HPDE6-E6E7 (cell line): ENCODE measurements around the gene SH3GL1.
"Not testable (repeated sequence)": the region's sequence is repeated elsewhere in the genome, so short reads cannot be mapped to it uniquely, and the experiment has no call there.

Source experiments
- DNase-seq: peaks from one replicate; pipeline ENCODE4 v3.0.0; 2011; ENCODE audit warnings: missing footprints; ENCODE audit errors: extremely low spot score

The SH3GL1 gene

DNA sequence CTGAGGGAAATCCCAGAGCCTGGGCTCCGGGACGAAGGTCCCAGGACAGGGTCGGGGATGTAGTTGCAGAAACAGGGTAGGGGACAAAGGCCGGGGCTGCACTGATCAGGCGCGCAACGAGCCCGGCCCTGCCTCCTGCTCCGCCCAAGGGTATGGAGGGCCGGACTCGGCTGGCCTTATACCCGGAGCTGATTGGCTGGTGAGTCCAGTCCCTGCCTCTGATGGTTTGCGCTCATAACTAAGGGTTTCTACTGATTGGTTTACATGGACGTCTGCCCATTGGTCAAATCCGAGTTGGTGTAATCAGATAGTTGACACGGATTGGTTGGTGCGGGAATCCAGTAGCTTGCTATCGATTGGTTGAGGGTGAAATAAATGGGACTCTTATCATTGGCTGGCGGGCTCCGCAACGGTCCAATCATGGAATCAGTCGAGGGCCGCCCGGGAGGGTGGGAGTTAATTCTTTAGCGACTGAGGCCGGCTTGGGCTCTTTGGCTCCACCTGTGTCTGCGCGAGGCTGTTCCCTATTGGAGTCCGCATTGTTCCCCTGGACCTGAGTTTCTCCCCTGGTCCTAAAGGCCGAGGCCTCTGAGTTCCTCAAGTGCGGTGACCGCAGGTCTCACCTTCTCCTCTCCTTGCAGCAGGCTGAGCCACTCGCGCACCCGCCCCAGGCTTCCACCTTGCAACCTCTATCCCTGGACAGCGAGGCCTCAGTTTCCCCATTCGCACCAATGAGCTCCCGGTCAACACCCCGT, 57.6 kb downstream of the SH3GL1 start:
- peak; percentile 95 for DNase-seq

DNA sequence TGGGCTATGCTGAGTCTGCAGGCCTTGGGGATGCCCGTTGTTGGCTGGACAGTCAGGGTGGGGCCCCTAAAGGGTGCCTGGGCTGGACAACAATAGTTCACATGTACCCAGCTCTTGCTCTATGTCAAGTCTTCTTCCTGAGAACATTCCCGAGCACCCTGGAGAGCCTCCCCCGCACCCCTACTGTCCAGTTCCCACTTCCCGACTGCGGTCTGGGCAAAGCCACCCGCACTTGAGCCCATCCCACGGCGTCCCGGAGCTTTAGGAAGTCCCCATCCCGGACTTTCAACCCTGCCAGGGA, 58.1 kb downstream of the SH3GL1 start:
- no peak for DNase-seq

DNA sequence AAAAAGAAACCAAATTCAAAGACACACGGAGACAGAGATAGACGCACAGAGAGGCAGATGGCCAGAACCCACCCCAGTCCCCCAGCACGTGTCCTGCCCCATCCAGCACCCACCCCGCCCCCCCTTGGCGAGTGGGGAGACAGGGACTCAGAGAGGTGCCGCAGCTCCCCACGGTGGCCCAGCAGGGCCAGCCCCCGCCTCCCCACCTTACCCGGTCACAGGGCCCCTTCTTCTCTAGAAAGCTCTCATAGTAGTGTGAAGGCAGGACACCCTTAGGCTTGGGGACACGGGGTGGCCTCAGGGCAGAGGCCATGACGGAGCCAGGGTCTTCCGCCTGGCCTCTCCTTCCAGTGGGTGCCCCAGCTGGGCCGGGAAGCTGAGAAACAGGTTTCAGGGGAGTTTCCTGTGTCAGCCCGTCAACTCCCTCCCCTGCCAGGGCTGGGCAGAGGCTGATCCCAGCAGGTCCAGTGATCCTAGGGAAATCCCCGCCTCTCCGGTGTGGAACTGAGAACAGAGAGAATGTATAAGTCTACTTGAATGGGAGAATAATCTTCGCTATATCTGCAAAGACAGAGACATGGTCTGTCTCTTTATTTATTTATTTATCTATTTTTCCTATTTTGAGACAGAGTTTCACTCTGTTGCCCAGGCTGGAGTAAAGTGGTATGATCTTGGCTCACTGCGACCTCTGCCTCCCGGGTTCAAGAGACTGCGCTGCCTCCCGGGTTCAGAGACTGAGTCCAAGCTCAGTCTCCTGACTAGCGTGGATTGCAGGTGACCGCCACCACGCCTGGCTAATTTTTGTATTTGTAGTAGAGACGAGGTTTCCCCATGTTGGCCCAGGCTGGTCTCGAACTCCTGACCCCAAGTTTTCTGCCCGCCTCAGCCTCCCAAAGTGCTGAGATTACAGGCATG, 61.6 kb downstream of the SH3GL1 start, which contains the start of gene STAP2:
Gene STAP2 (minus strand): TSS at position 387 of the 915 bp plus-strand sequence. CDS start 74 bp downstream, at position 313.
- peak; percentile 86 for DNase-seq

DNA sequence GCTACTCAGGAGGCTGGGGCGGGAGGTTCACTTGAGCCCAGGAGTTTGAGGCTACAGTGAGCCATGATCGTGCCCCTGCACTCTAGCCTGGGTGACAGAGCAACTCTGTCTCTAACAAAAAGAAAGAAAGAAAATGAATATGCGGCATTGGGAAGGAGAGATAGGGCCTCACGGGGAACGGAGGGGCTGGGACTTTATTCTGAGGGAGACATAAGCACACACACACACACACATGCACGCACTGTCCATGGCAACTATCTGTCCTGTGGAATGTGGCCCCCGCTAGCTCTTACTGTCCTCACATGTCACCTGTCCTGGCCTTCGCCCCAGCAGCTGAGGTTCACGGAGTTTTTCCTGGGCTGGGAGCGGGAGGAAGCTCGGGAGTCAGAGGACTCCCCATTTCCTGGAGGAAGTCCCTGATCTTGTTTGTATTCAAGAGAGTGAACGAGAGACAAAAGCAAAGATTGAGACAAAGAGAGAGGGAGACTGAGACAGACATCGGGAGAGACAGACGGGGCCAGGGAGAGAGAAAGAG, 62.4 kb downstream of the SH3GL1 start:
- no peak for DNase-seq

DNA sequence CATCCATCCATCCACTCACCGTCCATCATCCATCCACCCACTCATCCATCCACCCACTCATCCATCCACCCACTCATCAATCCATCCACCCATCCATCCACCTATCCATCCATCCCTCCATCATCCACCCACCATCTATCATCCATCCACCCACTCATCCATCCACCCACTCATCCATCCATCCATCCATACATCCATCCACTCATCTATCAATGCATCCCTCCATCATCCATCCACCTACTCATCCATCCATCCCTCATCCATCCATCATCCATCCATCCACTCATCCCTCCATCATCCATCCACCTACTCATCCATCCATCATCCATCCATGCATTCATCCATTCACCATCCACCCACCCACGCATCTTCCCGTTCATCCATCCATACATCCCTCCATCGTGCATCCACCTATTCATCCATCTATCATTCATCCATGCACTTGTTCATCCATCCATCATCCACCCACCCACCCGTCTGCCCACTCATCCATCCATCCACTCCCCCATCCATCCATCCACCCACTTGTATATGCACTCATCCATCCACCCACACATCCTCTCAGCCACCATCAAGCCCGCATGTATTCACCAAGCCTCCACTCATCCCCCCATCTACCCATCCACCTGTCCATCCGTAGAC, 65.3 kb downstream of the SH3GL1 start:
- no peak for DNase-seq

DNA sequence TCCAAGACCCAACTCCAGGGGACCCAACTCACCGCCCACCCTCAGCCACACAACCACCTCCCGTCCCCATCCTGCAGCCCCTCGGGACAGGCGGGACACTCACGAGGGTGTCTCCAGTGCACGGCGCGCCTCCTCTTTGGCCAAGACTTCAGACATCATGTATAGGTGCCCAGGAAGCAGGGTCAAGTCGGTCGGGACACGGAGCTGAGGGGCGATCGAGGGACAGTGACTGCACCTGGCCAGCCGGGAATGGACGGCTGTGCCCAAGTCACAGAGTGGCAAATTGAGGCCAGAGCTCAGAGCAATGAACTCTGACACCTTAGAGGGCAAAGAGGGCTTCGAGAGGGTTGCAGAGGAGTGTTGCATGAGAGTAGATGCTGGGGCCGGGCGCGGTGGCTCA, 70.5 kb downstream of the SH3GL1 start:
- no peak for DNase-seq

DNA sequence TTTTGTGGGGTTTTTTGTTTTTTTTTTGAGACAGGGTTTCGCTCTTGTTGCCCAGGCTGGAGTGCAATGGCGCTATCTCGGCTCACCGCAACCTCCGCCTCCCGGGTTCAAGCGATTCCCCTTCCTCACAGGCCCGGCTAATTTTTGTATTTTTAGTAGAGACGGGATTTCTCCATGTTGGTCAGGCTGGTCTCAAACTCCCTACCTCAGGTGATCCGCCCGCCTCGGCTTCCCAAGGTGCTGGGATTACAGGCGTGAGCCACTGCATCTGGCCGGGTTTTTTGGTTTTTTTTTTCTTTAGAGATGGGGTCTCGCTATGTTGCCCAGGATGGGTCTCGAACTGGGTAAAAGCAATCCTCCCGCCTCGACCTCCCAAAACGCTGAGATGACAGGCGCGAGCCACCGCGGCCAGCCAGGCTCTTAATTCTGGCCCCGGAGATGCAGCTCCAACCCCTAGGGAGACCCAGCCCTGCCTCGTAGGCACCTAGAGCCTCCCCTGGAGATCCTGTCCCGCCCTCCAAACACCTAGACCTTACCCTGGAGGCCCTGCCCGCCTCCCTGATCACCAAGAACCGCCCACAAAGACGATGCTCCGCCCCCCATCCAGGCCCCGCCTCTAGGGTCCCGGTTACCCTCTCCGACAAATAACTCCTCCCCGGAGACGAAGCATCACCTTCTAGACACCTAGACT, 71.2 kb downstream of the SH3GL1 start:
- DNase-seq: not testable (repeated sequence)

DNA sequence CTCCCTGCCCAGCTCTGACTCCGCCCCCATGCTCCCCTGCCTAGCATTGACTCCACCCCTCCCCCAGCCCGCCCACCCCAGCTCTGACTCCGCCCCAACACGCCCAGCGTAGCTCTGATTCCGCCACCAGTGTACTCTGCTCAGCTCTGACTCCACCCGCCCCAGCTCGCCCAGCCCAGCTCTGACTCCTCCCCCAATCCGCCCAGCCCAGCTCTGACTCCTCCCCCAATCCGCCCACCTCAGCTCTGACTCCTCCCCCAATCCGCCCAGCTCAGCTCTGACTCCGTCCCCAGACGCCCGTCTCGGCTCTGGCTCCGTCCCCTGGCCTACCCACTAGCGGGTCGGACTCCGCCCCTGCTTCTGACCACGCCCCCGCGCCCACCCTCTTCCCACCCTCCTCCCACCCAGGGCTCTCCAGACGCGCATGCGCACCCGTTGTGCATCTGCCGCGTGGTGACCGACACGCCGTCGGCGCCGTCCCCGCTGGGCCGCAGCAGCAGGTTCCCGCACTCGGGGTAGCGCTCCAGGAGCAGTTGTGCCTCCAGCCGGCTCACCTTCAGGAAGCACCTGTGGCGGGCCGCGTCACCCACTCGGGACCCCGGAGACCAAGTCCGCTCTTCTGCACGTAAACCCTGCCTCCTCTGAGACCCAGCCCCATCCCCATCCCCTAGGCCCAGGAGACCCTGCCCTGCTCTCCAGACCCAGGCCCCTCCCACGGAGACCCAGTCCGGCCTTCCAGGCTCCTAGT, 71.9 kb downstream of the SH3GL1 start:
- DNase-seq: no peak

DNA sequence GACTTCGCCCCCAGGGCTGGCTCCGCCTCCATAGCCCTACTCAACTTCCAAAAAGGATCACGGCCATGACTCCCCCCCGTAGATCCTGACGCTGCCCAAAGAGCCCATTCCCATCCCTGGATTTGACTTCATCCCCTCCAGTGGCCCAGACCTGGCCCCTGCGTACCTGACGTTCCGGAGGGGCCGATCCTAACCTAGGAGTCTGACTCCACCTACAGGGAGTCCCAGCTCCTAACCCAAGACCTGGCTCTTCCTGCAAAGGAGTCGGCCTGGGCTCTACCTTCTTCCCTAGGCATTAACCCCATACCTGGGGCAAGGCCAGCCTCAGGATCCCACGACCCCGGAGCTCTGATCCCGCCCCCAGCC, 72.5 kb downstream of the SH3GL1 start:
- no peak for DNase-seq

DNA sequence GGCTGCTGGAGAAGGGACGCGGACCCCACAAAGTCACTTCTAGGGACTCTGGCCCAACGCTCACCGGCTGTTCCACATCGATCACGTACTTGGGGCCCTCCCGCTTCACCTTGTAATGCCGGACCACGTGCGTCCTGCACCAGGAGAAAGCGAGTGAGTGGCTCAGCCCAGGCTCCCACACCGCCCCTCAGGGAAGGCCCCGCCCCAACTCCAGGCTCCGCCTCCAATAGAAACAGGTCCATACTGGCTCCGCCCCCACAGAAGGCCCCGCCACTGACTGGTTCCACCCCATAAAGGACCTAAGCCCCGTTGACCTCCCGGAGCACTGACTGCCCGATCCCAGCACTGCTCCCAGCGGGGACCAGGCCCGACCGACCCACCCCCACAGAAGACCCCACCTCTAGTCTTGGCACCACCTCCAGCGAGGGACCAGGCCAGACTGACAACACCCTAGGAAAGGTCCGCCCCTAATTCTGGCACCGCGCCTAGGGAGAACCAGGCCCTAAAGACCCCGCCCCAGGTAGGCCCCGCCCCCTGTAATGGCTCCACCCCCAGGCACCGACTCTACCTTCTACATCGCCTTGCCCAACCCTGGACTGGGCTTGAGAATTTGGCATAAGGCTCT, 73.0 kb downstream of the SH3GL1 start:
- DNase-seq: no peak

DNA sequence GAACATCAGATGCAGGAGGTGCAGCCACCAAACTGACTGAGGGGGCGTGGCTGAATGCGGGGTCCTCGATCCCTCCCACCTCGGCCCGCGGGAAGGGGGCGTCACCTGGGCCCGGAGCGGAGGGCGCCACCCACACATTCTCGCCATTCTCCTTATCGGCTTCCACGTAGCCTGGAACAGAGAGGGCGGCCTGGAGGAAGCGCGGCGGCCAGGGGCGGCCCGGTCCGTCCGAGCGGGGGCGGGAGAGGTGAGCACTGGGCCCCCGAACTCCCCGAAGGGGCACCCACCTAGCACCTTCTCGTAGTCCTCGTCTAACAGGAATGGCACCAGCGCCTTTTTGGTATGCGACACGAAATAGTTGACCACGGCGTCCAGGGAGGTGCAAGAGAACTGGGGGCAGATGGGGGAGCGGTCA, 73.5 kb downstream of the SH3GL1 start:
- no peak for DNase-seq

DNA sequence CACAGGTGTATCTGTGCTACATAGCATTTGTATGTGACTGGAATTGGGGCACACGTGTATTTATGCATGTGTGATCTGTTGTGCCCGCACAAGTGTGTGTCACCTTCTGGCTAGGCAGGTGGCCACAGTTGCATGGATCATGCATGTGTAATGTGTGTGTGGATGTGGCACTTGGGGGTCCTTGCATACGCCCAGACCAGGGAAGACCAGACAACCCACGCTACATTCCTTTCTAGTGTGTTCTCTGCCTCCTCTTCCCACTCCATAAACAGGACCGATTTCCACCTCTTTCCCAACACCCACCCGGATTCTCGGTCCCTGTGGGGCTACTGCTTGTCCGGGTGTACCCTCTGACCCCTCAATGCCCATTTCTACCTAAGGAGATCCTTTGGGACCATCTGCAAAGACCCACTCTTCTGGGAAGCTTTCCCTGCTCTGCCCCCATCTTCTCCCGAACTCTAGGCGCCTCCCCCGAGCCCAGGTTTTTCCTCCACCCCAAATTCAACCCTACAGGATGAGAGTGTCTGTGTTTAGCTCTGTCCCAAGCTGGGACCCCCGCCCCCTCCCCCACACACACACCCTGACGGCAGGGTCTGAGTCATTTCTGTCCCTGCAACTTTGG, 74.0 kb downstream of the SH3GL1 start:
- DNase-seq: no peak

DNA sequence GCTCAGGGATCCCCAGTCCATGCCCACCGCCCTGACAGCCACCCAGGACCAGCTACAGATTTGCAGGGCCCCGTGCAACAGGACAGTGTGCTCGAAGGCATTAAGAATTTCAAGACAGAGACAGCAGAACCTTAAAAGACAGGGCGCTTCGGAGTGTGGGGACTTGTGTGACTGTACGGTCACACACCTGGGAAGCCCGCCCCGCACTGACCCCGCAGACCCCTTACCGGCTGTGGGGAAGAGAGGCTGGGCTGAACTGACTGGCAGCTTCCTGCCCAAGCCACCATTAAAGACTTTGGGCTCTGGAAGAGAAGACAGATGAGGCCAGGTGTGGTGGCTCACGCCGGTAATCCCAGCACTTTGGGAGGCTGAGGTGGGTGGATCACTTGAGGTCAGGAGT, 76.1 kb downstream of the SH3GL1 start:
- DNase-seq: no peak

DNA sequence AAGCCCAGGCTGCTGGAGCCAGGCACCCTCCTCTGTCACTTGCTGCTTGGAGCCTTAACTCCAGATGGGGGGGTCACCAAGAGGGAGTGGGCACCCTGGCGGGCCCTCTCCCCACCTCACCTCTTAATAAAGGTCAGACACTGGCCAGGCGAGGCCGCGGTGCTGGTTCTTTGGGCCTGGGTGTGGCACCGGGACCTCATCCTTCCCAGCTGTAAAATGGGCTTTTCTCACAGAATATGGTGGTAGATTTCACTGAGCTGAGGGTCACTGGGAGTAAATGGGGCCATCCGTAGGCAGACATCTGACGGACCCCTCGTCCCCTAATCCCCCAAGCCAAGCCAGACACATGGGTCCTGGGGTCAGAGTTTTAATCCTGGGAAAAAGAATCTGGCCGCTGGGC, 76.7 kb downstream of the SH3GL1 start:
- no peak for DNase-seq

DNA sequence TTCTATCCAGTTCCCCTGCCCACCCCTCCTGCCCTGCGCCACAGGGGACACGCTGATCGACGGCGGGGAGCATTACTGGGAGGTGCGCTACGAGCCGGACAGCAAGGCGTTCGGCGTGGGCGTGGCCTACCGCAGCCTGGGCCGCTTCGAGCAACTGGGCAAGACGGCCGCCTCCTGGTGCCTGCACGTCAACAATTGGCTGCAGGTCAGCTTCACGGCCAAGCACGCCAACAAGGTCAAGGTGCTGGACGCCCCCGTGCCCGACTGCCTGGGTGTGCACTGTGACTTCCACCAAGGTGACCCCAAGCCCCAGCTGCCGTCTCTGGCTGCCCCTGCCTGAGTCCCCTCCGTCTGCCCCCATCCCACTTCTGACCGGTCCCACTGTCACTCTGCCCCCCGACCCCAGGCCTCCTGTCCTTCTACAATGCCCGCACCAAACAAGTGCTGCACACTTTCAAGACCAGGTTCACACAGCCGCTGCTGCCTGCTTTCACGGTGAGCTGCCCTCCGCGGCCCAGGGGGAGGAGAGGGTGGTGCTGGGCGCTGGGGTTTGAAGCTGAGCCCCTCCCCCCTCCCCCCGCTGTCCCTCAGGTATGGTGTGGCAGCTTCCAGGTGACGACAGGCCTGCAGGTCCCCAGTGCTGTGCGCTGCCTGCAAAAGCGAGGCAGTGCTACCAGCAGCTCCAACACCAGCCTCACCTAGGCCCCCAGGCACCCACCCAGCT, 77.2 kb downstream of the SH3GL1 start:
- no peak for DNase-seq

DNA sequence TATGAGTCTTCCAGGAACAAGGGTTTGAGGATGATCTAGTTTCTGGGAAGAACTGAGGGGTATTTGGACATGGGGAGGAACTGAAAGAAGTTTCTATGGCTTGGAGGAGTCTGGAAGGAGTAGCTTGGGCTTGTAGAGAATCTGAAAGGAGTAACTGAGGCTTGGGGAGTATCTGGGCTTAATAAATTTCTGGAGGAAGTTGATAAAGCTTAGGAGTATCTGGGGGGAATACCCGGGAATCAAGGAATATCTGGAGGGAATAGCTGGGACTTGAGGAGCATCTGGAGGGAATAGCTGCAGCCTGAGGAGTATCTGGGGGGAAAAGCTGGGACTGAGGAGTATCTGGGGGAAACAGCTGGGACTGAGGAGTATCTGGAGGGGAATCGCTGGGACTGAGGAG, 79.9 kb downstream of the SH3GL1 start:
- no peak for DNase-seq

DNA sequence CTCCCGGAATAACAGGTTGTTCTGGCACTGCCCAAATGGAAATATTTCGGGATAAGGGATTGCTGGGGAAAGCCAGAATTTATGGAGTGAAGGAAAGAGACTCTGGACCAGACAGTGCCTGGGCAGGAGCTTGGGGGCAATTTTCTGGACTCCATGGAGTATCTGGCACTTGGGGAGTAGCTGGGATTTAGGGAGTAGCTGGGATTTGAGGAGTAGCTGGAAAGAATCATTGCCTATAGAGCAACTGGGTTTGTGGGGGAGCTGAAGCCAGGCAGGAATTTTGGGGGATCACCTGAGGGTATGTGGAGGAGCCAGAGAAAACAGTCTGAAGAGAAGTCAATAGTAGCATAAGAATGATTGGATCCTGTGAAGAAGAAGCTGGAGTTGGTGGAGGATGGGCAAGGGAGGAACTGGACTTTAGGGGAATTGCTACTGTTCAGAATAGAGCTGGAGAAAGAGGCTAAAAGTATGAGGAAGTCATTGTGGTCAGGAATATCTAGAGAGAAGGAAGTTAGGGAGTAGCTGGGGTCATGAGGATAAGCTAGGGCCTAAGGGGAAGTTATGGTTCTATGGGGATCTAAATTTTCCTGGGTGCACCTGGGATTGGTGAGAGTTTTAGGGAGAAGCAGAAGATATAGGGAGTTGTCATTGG, 81.2 kb downstream of the SH3GL1 start:
- no peak for DNase-seq

DNA sequence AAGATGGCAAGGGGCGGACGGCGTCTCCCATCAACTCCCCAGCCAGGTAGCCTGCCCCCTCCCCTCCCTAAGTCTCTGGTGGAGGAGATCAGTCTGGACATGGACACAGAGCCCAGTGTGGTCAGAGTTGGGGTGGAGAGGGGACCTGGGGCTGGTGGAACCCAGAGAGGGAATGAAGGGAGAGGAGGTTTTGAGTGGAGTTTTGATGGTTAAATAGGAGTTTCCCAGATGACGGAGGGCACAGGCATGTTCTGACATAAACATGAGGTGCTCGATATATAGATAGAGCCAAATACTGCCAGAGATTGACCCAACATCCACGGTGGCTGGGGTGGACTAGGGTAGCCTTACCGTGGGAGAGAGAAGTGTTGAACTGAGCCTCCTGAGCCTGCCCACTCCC, 81.9 kb downstream of the SH3GL1 start:
- DNase-seq: no peak

DNA sequence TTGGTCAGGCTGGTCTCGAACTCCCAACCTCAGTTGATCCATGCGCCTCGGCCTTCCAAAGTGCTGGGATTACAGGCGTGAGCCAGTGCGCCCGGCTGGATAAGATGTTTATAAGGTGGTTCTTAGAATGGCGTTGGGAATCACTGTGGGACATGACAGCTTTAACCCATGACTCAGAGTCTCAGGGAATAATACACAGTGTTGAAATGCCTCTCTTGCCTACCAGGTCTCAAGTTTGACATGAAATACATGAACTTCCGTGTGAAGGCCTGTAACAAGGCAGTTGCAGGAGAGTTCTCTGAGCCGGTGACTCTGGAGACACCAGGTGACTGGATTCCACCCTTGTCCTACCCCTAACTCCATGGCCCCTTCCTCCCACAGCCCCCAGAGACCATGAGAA, 83.4 kb downstream of the SH3GL1 start:
- DNase-seq: no peak
